HG03442 (cell line): Measurements from ENCODE around the gene PHACTR1.
"Not testable (repeated sequence)": the region's sequence is repeated elsewhere in the genome, so short reads cannot be mapped to it uniquely, and the experiment has no call there.

Experiments used
- ATAC-seq: cut with Tn5 transposase; IDR thresholded peaks from one replicate; pipeline ENCODE4 v1.9.1; 2021; ENCODE audit warnings: mild to moderate bottlenecking, moderate library complexity; ENCODE audit not compliant: unreplicated experiment

Gene PHACTR1

DNA sequence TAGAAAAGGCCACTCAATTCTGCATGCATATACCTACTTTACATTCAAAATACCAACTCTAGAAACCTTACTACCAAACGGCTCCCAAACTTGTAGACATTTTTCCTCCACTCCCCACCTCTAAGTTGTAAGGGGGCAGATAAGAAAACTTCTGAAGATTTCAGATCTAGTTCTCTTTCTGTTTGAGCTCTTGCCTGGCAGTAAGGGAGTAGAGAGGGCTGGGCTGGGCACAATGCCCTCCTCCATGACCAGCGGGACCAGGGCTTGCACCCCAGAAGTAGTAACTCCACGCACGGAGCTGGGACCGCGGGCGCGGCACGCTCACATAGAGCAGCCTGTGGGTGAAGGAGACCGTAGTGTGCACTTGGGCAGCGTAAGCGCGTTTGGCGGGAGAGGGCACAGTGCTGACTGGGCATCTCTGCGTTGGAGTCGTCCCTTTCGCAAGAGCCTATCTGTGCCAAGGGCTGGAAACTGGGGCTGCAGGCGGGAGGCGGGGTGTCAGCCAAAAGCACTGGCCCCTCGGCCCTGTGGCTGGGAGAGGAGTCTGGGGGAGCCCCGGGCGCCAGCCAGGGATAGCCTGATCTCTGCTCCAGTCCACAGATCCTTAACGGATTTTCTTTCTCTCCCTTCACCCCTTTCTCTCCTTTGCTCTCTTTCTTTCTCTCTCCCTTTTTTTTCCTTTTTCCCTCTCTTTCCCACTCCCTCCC is 32.4 kb downstream of the PHACTR1 start:
- no peak for ATAC-seq

DNA sequence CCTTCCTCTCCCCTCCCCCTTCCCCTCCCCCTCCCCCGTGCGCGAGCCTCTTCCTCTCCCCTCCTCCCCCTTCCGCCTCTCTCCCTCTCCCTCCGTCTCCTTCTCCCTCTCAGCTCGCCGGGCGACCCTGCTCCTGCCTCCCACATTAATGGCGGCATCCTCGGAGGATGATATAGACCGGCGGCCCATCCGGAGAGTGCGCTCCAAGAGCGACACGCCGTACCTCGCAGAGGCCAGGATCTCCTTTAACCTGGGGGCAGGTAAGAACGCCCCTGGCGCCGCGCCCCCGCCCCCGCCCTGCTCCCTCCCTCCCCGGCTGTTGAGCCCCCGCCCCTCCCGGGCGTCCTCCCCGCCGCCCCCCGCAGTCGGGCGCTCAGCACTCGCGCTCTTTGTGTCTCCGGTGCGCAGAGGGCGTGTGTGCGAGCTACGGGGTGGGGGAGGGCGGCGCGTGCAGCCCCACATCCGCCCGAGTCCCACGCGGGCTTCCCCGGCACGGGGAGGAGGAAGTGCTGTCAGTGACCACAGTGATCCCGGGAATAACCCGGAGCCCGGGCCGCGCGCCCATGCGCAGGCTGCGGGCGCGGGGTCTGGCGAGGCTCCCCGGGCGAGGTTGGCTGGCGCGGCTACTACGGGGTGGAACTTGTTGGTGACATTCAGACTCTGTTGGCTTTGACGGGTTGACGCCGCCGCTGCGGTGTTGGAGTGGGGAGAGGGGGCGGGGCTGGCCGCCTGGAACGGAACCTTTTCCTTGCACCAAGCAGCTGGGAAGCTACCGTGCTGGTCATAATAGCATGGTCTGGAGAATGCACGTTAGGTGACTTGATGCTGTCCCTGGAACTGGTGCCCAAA is 33.2 kb downstream of the PHACTR1 start:
- no peak for ATAC-seq

DNA sequence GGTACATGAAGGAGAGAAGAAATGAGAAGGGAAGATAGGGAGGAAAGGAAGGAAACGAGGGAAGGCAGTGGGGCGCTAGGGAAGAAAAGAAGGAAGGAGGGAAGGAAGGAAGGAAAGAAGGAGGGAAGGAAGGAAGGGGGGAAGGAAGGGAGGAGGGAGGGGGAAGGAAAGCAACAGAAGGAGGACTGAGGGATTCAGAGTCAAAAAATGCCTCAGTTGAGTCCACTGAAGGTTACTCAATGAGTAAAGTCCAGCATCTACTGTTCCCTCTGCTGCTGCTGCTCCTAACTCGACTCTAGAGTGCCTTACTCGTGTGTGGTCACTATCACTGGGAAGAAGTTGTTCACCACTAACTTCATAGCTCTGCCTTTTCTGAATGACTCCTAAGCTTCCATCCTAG is 33.8 kb downstream of the PHACTR1 start:
- ATAC-seq = no peak

DNA sequence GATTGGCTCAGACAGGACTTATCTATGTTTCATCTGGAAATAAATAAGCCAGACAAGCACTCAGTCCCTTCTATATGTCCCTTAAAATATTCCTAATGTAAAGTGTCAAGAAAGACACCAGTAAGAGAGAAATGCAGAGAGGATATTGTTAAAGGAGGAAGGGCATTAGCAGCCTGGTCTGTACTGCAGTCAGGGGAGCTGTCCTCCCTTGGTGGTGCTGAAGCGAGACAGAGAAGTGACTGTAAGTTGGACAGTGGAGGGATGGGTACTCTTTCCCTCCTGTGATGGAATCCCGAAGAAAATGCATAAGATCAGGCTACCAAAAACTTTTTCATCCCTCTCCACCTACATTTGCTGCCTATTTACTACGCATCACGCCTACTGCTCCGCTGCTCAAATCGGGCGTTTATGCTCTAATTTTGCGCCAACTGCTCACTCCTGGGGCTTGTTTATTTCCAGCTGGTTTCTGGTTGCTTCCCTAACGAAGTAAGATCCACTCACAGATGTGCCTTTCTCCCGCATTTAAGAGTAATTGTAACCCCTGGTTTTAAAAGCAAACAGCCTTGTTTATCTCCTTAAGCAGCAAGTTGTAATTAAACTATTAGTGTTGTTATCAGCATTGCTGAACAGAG is 35.2 kb downstream of the PHACTR1 start:
- no peak for ATAC-seq

DNA sequence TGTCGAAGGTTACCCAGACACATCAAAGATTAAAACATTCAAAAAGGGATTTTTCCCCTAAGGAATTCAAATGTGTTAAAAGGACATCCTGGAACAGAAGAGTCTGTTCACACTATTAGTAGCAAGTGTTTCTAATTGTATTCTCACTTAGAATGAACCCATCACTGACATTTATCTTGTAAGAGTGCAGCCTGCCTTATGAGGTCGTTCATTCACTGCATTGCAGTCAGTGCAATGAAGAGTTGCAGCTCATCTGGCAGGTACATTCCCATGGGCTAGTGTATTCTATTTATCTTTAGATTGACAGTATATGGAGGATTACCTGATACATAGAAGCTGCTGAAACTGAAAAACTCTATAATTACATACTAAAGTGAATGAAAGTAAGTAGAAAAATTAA is 36.5 kb downstream of the PHACTR1 start:
- ATAC-seq = no peak

DNA sequence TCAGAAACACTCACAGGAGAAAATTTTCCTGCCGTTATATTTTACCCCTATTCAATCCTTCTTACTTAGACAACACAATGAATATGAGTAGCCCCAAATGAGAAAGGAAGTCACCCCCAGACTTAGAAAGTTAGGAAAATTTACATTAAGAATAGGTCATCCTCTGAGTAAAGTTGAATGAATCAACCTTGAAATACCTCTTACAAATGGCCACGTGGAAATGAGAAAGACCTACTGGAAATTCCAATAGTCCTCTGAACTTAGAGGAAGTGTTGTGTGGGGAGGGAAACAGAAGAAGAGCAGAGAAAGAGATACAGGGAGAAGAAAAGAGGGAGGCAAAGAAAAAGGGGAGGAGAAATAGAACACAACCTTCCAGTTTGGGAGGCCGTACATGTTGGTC is 43.7 kb downstream of the PHACTR1 start:
- ATAC-seq = no peak

DNA sequence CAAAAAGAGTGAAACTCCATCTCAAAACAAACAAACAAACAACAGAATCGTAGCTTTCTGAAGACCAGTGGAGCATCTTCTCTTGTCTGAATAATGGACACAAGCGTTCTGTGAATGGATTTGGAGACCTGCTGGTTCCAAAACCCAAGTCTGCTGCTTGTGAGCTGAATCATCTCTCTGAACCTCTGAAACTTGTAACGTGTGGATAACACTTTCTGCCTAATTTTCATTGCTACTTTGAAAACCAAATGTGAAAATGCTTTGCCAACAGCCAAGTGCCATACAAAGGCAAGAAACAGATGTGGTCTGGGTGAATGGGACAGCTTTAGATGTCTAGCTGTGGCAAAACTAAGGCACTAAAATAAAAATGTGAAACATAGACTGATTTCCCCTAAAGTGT is 44.3 kb downstream of the PHACTR1 start:
- ATAC-seq = no peak

DNA sequence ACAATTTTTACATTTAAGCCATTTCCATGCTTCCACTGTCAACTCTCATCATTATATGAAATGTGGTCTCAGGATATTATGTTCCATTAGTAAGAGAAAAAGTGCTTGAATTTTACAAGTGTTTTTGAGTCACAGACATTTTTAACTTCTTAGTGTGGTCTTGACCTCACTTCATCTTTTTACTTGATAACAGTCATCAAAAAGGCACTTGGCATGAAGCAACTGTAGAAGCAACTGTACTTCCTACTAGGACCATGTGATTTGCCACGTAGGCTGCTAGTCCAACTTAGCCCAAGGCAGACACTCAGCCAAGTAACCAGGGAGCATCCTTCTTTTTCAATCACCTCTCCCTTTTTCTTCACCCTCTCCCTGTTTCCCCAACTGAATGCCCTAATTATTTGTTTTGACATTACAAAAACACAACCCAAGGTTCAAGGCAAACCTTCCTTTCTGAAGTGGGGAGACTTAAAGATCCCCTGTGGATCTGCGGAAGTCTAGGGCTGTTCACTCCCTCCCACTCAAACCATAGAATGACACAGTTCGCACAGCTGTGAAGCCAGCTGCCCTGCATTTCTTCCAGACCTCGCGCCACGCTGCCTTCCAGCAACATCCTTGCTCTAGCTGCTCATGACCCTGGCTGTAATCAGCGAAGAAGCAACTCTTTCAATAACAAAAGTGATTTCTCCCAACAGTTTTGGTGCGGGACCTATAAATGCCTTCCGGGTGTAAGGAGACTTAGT is 45.0 kb downstream of the PHACTR1 start:
- ATAC-seq = no peak

DNA sequence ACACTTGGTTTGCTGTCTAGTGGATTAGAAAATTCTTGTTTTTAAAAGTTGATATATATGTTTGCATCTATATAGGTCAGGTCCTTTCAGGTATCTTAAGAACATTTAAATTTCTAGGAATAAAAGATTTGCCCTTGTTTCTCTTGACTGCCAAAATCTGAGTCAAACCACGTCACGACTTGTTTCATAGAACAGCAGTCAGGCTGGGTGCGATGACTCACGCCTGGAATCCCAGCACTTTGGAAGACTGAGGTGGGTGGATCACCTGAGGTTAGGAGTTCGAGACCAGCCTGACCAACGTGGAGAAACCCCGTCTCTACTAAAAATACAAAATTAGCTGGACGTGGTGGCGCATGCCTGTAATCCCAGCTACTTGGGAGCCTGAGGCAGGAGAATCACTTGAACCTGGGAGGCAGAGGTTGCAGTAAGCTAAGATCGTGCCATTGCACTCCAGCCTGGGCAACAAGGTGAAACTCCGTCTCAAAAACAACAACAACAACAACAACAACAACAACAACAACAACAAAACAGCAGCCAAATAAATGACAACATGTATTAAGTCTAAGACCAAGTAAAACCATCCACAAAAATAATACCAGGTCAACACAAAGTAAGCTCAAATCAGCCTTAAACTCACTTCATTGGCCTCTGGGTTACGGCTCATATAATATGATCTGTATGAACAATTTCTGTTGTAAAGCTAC is 46.3 kb downstream of the PHACTR1 start:
- ATAC-seq = not testable (repeated sequence)

DNA sequence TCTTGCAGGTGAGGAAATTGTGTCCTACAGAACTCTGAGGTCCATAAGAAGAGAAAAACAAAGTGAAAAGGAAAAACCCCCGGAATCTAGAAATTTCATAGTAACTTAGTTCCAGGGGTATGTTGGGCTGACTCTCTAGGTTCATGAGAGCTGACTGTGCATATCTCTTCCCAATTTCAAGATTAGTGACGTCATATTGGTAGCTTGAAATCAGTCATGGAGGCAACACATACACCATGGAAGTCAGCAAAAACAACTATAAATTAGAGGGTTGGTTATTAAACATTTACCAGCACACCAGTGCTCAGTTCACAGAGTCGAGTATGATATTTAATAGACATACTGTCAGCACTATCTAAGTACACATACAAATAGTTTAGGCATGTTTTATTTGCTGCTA is 49.8 kb downstream of the PHACTR1 start:
- ATAC-seq = no peak

DNA sequence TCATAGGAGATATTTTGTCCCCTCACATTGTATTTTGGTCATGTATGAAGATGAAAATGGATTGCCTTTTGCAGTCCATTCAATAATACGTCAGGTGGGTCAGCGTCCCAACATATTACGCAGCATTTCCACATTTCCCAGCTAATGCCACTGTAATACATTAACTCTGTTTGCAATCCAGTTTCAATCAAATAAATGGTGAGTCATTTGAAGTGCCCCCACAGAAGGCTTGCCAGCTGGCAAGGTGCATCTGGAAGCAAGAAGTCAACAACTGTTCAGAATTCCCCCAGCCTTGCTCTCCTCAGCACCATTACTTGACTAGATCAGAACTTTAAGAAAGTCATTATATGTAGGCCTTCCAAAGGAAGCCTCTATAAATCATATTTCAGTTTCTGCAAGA is 50.4 kb downstream of the PHACTR1 start:
- no peak for ATAC-seq

DNA sequence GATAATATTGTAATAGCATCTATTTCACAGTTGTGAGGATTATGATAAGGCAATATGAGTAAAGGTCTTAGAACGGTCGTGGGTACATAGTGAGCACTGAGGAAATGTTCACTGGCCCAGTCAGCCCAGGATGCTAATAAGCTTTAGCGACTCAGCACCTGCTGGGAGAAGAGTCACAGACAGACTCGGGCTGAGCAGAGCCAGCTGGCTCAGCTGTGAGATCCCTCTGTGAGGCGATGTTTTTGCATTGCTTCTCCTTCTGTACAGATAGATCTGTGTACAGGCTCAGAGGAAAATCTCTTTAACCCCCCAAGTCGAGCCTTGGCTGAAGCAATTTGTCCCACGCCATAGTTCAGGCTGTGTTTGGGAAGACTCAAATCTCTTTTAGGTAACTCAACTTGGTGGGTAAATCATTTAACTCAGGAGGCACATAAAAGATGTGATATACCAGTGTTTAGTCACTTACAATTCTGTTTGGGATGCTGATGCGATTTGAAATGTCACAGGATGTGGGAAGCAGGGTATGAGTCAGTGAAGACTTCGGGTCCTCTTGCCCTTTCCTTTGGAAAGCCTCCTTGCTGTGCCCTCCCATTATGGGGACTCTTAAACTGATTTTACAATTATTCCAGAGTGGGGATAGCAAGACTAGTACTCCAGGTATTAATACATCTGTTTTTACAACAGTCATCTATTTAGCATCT is 53.1 kb downstream of the PHACTR1 start:
- ATAC-seq = no peak

DNA sequence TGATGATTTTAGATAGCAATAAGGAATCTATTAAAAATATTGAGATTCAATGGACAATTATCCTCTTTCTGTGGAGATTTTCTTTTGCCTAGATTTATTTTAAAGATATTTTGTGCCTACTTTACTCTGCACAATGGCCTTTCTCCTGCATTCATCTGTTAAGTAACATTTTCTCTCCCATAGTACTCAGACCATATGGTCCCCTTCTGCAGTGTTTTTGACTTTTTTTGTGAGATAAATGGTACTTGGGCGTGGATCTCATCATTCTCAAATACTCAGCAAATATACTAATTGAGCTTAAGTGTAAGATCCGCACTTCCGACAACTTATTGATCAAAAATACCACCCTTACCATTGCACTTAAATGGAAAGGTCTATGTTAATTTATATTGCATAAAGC is 55.8 kb downstream of the PHACTR1 start:
- ATAC-seq = no peak

DNA sequence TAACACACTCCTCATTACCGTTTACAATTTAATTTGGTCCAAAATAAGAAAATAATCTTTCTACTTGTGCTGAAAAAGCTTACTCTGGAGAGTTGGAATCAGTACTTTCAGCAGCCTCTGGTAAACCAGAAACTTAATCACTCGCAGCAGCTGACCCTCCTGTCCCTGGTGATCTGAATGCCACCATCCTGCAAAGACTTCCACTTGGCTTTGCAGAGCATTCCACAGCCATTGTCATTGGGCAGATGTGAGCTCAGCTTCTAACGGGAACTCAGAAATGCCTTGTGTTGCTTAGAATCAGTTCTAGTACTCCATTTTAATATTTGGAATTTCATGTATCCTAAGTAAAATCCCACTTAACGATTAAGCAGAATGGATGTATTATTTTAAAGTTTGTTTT is 59.7 kb downstream of the PHACTR1 start:
- ATAC-seq = no peak

DNA sequence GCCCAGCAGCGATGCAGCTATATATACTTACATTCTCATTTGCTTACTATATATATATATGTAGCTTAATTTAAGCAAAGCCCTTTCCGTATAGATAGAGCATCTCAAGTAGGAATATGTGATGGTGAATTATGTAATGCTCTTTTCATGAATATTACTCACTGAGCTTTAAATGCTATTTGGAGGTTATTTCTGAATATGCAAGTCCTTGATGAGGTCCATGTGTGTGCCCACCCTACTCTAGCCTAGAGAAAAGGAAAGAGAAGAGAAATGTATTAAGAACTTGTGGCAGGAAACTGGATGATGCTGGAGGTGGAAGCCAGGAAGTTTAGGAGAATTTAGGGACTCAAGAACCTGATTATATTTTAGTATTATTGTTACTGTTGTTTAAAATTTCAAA is 63.2 kb downstream of the PHACTR1 start:
- ATAC-seq = no peak

DNA sequence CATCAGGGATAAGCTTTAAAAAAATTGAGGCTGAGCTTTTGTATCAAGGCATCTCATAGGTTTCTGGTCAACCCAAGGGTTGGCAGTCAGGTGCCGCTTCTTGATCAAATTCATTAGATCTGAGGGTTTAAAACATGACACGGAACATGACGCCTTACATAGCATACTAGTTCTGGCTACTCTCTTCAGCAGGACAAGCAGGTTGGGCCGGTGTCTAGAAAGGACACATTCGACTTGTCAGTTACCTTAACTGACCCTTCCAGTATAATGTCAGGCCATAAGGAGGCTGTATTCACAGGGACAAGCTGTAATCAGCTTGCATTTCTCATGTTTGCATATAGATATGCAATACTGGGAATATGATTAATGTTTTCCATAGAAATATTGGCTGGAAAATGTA is 65.6 kb downstream of the PHACTR1 start:
- no peak for ATAC-seq

DNA sequence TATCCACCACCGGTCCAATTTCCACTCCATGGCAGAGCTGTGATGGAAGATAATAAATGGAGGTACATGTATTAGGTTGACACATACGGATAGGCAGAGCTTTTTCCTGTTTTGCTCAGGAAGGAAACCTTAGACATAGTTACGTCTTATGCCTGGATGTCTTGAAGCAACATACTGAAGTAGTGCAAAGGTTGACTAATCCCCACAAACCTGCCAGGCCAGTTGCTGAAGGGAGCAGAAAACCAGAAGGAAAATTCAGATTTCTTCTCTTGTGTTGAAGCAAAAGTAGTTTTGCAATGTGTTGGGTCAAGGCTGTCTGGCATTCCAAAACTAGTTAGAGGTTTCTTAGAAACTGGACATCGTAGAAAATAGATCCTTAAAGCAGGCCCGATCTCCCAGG is 68.7 kb downstream of the PHACTR1 start:
- ATAC-seq = no peak

DNA sequence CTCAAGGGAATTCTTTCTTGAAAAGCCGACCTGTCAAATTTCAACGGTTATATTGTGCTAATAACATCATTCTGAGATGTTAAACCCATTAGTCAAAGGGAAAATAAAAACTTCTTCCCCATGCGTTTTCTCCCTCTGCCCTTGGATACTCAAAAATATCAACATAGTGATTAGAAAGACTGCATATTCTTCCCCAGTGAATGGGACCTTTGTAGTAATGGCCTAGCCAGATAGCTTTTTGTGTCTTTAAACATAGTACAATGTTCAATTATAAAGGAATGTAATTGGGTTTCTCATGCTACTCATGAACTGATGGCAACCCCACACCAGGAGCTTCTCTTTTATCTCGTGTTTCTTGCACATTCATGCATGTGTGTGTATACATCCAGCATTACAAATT is 69.4 kb downstream of the PHACTR1 start:
- ATAC-seq = no peak

DNA sequence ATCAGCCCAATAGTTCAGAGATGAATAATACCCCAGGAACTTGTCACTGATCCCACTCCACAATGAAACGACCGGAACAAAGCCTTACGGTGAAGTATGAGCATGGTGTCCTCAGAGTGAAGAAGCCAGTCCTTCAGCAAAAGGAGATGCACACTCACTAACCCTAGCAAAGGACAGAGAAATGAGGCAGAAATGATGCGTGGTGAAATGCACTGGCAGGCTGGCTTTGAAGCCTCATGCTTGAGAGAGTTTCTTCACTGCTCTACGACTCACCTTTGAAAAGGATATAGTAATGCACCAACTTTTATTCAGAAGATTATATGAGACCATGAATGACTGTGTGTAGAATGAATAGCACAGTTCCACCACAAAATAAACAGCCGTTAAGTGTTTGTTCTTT is 74.8 kb downstream of the PHACTR1 start:
- no peak for ATAC-seq

DNA sequence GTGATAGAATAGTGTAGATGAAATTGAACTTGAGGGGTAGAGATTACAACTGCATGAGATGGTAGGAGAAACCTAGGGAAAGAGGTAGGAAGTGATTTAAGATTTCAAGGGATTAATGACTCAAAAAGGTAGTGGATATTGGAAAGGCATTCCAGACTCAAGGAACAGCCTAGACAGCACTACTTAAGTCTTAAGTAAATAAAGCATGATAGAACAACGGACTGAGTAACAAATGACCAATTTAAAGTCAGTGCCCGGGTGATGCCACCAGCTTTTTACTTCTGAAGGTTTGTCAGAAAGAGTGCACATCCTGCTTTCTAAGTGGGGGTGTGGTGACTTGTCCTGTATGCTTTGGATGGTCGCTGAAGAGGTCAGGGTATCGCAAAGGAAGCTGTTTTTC is 81.8 kb downstream of the PHACTR1 start:
- ATAC-seq = no peak
